HFFc6 (cell line): ENCODE results near the gene CTNNA2. TPM values are rescaled to one million over a fixed set of nuclear protein-coding genes. Genes with fewer than 3 reads are reported as not detected.

Experiments
- DNase-seq: peaks from one replicate; pipeline ENCODE4 v3.0.0-alpha.2; 2018
- H3K27ac Mint-ChIP-seq: 2 replicates; pipeline ENCODE4 v1.8.0; 2020; ENCODE audit warnings: mild to moderate bottlenecking, mixed read lengths
- H3K27me3 Mint-ChIP-seq: 2 replicates; pipeline ENCODE4 v1.8.0; 2021; ENCODE audit warnings: mild to moderate bottlenecking, moderate library complexity, mixed read lengths; ENCODE audit not compliant: insufficient read depth
- H3K36me3 Mint-ChIP-seq: 2 replicates; pipeline ENCODE4 v1.8.0; 2021; ENCODE audit warnings: low read depth, mixed read lengths
- H3K4me1 Mint-ChIP-seq: 2 replicates; pipeline ENCODE4 v1.8.0; 2020; ENCODE audit warnings: low read depth, mixed read lengths
- H3K4me3 Mint-ChIP-seq: 2 replicates; pipeline ENCODE4 v1.8.0; 2020; ENCODE audit warnings: mild to moderate bottlenecking, moderate library complexity, mixed read lengths
- H3K9me3 Mint-ChIP-seq: 2 replicates; pipeline ENCODE4 v1.8.0; 2020; ENCODE audit warnings: mild to moderate bottlenecking, mixed read lengths
- total RNA-seq, 6 experiments: library from RNA; stranded (reverse); fragmentation: NEBNext Ultra II Directional; extraction: Animal tissue kit (Norgen Biotek cat#: 25700); gene quantifications; 2 replicates in 1 of 6; 3 replicates in 5 of 6; pipeline ENCODE4 v1.2.3, GENCODE V29; 2021
- TF ChIP-seq, protein P1 (sequence below): fragments of 200-600 bp; sonication (generic); IDR thresholded peaks from 2 replicates; pipeline ENCODE4 v1.5.0; 2021; ENCODE audit warnings: antibody characterized with exemption, mild to moderate bottlenecking

The CTNNA2 gene
- total RNA-seq, 6 experiments from 2014 or later = not detected

DNA sequence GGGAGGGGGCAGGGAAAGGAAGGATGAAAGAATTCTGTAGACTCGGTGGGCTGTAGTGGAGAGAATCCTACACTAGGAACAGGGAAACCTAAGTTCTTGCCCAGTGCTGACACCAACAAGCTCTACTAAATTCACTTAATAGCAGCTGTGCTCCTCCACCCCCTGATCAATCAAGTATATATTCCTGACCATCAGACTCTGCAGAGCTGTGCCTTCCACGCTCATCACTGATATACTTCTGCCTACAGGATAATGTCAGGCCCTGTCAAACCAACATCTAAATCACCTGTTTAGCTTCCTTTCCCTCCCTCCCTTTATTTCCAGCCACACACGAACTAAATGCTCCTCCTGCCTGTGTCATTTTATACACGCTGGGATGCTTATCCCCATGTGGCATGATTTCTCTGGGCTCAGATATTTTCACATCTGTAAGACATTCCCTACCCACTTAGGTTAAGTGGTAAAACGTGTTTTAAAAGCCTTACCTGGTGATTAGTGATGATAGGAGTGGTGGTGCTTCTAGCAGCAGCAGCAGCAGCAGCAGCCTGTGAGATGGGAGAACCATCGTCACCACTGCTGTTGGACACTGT, 489.8 kb downstream of the CTNNA2 start:
- H3K27ac Mint-ChIP-seq = peak overlapping the region; percentile 73

DNA sequence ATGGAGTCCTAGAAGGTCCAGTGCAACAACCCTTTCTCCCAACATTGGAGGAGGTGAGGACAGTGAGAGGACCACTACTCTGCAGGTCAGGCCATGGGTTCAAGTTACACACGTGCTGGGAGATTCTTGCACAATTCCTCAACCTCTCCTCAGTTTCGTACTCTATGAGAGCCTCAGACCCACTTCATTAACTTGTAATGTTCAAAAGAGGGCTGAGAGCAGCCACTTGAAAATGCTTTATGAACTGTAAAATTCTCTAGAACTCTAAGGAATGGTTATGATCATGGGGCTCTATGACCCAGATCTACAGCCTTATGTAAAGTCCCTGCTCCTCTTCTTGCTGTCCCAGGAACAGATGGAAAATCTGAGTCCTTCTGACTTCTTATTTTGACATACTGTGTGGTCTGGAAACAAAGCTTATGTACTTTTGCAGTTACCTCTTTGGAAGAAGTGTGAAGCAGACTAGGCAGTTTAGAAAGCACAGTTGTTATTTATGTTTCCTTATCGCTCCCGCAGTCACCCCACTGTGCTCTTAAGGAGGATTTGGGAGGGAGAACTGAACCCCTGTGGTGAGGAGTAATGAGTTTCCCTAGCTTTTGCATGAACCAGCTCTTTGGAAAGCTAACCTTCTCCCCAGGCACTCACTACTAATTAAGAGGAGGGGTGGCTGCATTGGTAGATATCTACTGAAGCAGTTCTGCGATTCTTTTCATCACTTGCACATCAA, 495.1 kb downstream of the CTNNA2 start:
- no peak overlapping the region for H3K27ac Mint-ChIP-seq
- no peaks in the 10 kb centered on the region; the same call in 1 of the 2 replicates for H3K27me3 Mint-ChIP-seq
- H3K9me3 Mint-ChIP-seq = no peaks in the 10 kb centered on the region

More for the DNA sequence above, 489.8 kb downstream of the CTNNA2 start:
- TF ChIP-seq, protein P1, sequence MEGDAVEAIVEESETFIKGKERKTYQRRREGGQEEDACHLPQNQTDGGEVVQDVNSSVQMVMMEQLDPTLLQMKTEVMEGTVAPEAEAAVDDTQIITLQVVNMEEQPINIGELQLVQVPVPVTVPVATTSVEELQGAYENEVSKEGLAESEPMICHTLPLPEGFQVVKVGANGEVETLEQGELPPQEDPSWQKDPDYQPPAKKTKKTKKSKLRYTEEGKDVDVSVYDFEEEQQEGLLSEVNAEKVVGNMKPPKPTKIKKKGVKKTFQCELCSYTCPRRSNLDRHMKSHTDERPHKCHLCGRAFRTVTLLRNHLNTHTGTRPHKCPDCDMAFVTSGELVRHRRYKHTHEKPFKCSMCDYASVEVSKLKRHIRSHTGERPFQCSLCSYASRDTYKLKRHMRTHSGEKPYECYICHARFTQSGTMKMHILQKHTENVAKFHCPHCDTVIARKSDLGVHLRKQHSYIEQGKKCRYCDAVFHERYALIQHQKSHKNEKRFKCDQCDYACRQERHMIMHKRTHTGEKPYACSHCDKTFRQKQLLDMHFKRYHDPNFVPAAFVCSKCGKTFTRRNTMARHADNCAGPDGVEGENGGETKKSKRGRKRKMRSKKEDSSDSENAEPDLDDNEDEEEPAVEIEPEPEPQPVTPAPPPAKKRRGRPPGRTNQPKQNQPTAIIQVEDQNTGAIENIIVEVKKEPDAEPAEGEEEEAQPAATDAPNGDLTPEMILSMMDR = no peak
- peaks cover 48% of the 10 kb centered on the region for H3K4me1 Mint-ChIP-seq
- DNase-seq = no peak
- H3K9me3 Mint-ChIP-seq = no peaks in the 10 kb centered on the region
- H3K36me3 Mint-ChIP-seq = no peaks in the 10 kb centered on the region
- H3K4me3 Mint-ChIP-seq = peak overlapping the region; percentile 2; the same call in 1 of the 2 replicates
- H3K27me3 Mint-ChIP-seq = no peaks in the 10 kb centered on the region

DNA sequence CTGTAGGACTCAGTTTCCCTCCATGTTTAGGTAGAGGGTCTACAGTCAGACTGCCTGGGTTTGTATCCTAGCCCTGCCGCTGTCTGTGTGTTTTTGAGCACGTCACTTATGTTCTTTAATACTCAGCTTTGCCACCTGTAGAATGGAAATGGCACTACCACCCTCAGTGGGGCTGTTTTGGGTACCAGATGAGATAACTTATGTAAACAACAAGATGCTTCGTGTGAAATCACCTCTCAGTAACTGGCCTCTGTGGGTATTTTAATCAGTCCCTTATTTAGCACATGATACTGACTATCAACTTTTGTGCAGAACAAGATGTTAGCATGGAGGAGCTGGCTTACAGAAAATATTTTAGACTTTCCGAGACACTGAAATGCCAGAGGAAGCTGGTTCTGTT, 495.7 kb downstream of the CTNNA2 start:
- H3K36me3 Mint-ChIP-seq = no peaks in the 10 kb centered on the region
- no peaks in the 10 kb centered on the region for H3K9me3 Mint-ChIP-seq
- peaks cover 2% of the 10 kb centered on the region; the same call in 1 of the 2 replicates for H3K27me3 Mint-ChIP-seq
- TF ChIP-seq, protein P1 = no peak
- no peak overlapping the region for H3K27ac Mint-ChIP-seq
- no peak overlapping the region for H3K4me3 Mint-ChIP-seq
- DNase-seq = no peak
- H3K4me1 Mint-ChIP-seq = peaks cover 11% of the 10 kb centered on the region

More for the DNA sequence above, 495.1 kb downstream of the CTNNA2 start:
- TF ChIP-seq, protein P1 = no peak
- no peaks in the 10 kb centered on the region for H3K36me3 Mint-ChIP-seq
- no peak for DNase-seq
- H3K4me1 Mint-ChIP-seq = peaks cover 9% of the 10 kb centered on the region
- H3K4me3 Mint-ChIP-seq = no peak overlapping the region

DNA sequence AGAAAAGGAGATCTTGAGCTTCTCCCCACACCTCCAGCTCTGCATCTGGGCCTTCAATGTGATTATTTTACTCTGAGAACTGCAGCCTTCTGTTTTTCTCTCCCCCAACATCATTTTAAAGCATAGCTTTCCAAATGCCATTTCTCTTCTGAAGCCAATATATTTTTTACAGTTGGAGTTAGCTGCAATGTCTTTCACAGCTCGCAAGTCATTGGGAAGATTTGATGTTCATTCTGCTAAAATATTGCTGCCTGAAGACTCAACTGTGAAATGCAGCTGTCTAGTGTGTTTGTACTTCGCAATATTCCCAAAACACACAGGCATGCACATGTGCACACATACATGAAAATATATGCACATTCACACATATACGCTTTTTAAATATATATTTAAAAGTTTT, 496.4 kb downstream of the CTNNA2 start:
- Mint-ChIP-seq H3K27ac (no peak overlapping the region), H3K27me3 (peaks cover 2% of the 10 kb centered on the region; the same call in 1 of the 2 replicates), H3K9me3 (no peaks in the 10 kb centered on the region), H3K4me3 (no peak overlapping the region), H3K36me3 (no peaks in the 10 kb centered on the region), H3K4me1 (peaks cover 17% of the 10 kb centered on the region)
- TF ChIP-seq, protein P1 = no peak
- no peak for DNase-seq

DNA sequence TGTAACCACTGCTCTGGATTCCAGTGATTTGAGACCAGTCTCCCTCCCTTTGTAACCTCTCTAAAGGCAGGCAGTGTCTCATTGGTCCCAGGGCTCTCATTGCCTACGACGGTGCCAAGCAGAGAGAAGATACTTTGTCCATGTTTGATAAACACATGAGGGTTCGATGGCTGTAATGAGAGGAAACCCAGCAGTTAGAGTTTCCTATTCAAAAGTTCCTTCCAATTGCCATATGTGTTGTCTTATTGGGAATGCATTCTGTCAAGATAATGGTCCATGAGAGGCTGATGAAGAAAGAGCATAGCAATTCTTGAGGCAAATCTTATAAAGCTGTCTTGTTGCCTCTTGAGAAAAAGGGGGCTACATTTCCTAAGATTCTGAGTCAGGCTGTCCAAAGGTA, 499.2 kb downstream of the CTNNA2 start:
- H3K27me3 Mint-ChIP-seq = peaks cover 2% of the 10 kb centered on the region; the same call in 1 of the 2 replicates
- no peaks in the 10 kb centered on the region for H3K9me3 Mint-ChIP-seq

More for the DNA sequence above, 499.2 kb downstream of the CTNNA2 start:
- no peak overlapping the region for H3K27ac Mint-ChIP-seq
- DNase-seq = no peak
- TF ChIP-seq, protein P1 = no peak
- H3K4me1 Mint-ChIP-seq = peaks cover 38% of the 10 kb centered on the region
- no peak overlapping the region for H3K4me3 Mint-ChIP-seq
- H3K36me3 Mint-ChIP-seq = no peaks in the 10 kb centered on the region
